ENCODE data around the gene MAPK8.

Gene MAPK8

DNA sequence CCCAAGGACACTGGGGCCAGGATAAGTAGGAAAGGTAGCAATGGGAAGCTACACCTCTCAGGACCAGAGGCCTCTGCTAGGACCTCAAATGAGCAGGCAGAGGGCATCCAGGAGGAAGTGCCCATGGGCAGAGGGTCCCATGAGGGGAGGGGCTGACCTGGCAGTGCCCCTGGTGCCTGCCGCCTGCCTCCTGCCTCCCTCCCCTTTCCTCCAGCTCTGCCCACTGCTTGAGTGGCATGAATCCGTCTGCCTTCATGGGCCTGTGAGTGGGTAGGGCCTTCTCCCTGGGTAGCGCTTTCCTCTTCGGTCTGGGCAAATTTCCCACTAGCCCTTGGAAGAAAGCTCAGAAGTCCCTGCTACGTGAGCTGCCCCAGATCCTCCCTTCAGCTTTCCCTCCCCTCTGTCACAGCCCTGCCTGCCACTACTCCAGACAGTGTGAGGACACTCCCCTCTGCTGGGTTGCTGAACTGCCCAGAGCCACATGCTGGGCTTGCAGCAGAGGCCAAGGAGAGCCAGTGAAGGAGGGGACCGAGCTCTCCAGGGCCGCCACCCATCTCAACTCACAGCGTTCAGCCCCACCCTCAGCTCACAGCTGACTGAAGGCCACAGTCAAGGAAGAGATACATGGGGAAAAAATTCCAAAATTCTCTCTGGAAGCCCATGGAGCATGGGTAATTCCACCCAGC lies 157.0 kb downstream of the MAPK8 start:
- DNase-seq (ENCODE audit: low read depth in 2 of 2) = no peak

DNA sequence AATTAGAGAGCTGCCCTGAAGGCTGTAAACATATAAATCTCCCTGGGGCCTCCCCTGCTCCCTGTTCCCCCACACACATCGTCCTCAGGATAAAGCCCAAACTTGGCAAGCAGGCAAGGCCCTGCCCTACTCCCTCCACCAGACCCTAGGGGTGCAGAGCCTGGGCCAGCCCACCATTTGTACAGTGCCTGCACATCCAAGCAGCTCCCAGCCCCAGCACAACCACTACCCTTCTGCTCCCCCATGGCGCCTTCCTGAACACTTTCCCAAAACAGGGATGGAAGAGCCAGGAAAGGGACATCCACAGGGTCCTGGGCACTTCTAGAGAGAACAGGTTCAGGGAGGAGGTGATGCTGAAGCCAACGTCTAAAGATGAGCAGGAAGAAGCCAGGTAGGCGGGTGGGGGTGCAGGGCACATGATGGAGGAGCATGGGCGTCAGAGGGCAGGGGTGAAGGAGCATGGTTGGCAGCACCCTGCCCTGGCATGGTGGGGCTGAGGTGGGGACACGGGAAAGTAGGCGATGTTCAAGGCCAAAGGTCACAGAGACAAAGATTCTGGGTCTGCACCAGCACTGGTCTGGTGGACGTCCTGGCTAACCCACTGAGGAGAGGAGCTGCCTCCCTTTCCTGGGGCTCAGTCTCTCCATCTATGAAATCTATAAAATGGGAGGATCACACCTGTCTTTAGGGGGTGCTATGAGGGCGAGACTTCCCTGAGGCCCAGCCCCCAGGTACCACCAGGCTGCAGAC lies 157.8 kb downstream of the MAPK8 start:
- no peak for DNase-seq (ENCODE audit: low read depth in 2 of 2)

DNA sequence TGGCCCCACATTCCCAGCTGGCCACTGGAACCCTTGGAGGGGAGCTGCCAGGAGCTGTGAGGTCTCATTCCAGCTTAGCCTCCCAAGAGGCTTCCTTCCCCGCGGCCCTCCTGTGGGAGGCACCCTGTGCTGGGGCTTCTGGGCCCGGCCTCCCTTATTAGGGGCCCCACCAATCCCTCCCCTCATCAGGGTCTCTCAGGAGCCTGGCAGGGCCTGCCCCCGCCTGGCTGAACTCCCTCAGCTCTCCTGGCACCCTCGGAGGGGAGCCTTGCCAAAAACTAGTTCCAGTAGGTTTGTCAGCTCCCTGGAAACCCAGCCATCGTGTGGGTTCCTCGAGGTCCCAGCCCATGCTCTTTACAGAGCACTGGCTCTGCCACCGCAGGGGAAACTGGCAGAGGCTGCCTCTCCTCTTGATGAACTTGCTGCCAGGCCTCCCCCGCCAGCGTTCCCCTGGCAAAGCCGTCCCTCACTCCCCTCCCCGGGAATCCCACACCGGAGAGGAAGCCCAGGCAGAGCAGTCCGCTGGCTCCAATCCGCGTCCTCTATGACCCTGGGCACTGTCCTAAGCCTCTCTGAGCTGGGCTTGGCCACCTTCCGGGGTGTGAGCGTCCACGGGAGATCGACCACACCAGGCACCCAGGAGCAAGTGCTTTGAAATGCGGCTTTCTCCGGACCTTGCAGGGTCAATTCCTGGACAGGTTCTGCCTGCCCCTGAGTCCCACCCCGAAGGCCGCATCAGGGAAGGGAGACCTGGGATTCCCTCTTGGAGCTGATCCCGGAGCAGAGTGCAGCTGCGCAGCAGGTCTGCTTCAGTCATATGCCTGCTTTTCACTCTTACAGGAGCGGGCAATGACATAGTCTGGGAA lies 158.6 kb downstream of the MAPK8 start:
- DNase-seq (ENCODE audit: low read depth in 2 of 2) = no peak

DNA sequence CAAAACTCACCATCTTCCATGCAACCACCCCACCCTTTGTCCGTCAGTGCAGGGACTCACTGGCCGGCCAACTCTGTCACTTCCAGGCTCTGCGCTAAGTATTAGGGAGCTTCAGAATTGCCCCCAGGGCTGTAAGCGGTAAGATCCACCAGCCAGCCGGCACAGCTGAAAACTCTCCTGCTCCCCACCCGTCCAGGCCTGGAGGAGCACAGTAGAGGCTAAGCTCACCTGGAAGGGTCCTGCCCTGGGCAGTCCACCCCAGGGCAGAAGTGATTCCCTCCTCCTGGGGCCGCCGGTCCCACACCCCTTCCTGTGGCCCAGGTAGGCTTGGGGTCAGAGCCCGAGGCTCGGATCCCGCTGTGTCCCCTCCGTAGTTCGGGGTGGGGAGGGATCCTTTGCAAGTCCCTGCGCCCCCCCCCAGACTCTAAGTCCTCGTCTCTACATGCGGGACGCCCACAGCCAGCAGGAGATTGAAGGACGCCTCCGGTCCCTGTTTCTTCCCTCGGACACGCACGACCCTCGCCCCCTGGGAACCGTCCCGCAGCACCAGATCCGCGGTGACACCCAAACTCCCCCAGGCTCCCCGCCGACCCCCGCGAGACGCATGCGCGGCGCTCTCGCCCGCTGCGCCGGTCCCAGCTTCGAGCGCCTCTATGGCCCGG lies 159.5 kb downstream of the MAPK8 start:
- no peak for DNase-seq (ENCODE audit: low read depth in 2 of 2)

DNA sequence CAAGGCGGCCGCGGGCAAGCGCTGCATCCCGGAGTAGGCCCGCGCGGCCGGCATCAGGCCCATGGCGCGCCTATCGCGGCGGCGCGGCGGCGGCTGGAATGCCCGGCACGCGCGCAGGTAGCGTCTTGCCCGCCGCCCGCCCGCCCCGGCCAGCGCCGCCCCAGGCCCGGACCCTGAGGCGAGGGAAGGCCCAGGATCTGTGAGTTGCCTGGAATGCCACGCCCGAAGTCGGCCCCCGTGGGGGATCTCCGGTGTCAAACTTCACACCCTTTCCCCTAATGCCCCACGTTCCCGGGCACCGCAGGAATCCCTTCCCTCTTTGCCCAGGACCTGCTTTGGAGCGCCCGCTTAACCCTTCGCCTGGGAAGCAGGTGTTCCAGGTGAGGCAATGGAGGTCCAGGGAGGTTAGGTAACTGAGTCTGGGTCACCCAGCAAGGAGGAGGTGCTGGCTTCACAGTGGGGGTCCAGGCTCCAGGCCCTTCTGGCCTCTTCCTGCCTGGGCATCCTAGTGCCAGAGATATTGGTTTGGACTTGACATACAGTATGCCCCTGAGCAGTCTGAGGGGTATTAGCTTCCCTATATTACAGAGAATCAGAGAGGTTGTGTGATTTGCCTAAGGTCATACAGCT lies 160.2 kb downstream of the MAPK8 start:
- DNase-seq (ENCODE audit: low read depth in 2 of 2) = no peak

DNA sequence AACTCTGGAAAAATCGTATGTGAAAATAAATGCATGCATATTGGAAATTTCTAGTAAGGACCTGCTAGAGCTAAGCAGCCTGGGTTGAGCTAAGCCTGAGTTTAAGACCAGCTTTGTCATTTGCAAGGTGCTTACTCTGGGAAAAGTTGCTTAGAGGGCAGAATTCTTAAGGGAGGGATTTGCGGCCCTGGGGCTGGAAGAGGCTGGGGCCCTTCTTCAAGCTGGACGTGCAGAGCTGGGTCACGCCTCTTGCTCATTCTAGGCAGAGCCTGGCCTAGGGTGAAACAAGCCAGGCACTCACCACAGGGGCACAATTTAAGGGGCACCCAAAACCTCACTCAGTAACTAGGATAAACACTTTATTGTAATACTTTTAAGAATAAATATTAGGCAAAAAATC lies 161.2 kb downstream of the MAPK8 start:
- DNase-seq (ENCODE audit: low read depth in 2 of 2) = no peak

DNA sequence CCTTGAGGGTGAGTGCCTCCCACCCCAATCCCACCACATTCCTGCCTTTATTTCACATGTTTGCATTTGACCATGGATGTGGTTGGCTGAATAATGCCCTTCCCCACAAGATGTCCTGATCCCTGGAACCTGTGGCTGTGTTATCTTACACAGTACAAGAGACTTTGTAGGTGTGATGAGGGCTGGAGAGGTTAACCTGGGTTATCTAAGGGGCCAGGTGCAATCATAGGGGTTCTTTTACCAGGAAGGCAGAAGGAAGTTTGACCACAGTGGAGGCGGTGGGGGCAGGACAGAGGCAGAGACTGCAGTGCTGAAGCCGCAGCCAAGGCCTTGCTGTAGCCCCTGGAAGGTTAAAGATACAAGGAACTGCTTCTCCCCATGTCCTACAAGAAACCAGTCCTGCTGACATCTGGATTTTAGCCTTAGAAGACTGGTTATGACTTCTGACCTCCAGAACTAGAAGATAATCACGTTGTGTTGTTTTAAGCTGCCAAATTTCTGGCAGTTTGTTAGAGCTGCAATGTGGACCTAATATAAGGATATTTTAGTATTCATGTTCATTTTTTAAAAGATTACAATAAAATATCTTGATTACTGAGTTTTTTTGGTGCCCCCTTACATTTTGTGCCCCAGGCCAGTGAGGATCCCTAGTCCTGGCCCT lies 161.8 kb downstream of the MAPK8 start:
- DNase-seq (ENCODE audit: low read depth in 2 of 2) = no peak

DNA sequence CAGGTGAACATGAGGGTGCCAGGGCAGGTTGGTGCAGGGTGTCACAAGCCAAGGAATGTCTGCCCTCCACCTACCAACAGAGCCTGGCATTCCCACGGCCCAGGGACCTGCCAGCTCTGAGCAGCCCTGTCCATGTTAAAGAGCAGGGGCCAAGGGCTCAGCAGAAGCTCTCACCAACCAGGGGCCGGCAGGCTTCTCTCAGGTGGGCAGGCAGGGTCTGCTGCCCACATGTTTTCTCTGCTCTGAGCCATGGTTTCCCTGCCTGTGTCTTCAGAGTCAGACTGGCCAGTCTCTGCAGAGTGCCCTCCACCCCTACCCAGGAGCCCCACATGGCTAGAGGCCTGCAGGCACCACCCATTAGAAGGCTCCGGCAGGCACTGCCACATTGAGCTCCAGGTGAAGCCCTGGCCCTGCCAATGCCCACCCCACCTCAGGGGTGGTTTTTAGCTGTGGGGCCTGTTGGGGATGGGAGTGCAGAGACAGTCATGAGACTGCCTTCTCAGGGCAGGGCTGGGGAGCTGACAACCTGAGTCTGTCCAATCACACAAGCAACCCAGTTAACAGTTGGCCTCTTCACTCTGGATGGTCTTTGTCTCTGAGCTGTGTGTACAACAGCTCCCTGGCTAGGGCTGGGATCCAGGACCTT lies 162.5 kb downstream of the MAPK8 start:
- no peak for DNase-seq (ENCODE audit: low read depth in 2 of 2)

DNA sequence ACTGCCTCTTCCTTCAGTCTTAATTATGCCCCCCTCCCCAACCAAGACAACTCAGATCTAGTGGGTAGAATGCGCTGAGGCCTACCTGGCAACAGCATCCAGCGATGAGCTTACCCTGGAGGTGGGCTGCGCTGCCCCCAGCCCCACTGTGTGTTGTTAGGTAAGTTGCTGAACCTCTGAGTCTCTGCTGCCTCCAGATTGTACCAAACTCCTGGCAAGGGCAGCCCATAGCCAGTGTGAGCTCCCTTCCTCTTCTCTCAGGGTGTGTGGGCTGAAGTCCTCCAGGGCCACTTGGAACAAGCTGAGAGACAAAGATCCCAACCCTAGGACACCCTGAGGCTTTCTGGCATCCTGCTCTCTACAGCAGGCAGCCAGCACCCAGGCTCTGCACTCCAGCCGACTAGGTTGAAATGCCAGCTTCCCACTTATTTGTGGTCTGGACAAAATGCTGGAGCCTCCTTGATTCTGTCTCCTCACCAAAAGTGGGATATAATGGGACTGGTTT lies 163.1 kb downstream of the MAPK8 start:
- DNase-seq (ENCODE audit: low read depth in 2 of 2) = no peak

DNA sequence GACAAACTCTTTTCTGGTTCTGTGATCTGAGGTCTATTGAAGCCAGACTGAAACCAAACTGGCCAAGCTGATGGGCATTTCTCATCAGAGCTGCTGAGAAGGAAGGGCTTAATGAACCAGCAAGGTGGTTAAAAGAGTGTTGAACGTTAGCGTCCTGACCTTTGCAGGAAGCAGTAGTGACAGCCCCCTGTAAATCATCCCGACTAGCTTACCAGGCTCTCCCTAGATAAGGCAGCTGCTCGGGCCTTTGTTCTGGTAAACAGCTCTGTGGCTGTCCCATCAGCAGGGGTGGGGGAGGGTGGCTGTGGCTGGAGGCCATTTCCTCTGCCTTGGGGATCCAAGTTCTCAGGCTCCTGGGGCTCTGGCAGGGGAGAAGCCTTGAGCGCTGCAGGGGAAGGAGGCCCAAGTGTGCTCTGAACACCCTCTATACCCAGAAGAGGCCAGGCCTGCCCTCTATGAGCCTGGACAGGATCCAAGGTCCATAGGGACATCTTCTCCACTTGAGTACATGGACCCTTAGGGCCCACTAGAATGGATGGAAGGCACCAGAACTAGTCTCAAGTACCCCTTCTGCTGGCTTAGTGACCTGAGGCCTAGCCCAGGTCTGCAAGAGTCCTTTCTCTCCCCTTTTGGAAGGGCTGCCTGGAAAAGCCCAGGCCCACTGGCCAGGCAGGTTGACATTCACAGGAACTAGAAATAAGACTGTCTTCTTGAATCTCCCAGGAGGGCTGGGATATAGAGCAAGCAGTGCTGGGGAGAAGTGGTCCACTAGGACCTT lies 163.8 kb downstream of the MAPK8 start:
- DNase-seq (ENCODE audit: low read depth in 2 of 2) = no peak

DNA sequence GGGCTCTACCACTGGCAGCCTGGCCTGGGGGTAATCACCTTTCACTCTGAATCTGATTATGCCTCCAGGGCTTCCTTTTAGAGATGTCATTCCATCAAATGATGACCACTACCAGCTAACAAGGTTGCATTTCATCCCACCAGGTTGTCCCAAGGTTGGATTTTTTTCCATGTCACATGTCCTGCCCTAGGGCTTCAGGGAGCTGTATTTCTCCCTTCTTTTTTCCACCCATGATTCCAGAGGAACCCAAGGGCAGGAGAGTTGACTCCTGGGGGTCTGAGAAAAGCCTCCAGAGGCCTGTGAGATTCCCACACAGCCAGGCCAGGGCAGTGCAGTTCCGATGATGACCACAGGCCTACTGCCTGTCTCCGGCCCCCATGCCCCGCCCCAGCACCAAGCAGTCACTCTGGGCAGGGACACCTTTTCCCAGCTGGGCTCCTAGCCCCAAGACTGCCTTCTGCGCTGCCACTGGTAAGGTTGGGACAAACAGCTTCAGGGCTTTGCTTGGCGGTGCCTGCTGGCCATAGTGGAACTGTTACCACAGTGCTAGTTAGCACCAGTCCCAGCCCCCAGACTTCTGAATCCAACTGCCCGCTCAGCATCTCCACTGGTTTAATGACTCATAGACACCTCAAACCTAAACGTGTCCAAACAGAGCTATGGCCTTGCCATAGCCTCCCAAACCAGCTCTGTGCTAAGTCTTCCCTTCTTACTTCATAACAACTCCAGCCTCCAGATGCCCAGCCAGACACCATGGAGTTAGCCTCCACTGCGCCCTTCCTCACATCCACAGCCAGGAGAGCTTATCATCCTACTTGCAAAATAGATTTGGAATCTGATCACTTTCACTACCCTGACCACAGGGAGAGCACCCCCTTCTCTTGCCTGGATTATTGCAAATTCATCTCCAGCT lies 164.7 kb downstream of the MAPK8 start:
- DNase-seq (ENCODE audit: low read depth in 2 of 2) = no peak

DNA sequence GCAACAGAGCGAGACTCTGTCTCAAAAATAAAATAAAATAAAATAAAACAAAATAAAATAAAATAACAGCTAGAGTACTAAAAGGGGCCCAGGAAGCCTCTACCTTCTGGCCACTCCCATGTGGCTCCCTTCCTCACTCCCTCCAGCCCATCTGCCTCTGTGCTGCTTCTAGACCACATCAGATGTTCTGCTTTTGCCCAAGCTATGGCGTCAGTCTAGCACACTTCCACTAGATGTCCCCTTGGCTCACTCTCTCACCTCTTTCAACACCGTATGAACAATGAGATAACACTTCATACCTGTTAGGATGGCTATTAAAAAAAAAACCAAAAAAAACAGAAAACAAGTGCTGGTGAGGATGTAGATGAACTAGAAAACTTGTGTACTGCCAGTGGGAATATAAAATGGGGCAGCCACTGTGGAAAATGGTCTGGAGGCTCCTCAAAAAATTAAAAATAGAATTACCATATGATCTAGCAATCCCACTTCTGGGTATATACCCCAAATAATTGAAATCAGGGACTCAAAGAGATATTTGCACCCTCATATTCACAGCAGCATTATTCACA lies 166.1 kb downstream of the MAPK8 start:
- no peak for DNase-seq (ENCODE audit: low read depth in 2 of 2)

DNA sequence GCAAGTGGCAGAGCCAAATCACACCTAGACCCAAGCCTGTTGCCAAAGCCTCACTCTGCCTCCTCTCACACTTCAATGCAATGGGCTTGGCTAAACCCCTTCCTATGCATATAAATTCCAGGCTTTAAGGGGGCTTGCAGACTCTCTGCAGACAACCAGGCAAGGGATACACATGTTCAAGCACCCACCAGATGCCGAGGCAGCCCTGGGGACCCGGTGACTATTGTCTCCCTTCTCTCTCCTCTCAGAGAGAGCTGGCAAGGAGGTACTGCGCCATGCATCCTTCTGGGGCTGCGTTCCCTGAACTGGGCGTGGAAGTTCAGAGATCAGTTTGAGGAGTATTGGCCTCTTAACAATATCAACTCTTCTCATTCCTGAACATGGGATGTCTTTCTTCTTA lies 167.2 kb downstream of the MAPK8 start:
- no peak for DNase-seq (ENCODE audit: low read depth in 2 of 2)

DNA sequence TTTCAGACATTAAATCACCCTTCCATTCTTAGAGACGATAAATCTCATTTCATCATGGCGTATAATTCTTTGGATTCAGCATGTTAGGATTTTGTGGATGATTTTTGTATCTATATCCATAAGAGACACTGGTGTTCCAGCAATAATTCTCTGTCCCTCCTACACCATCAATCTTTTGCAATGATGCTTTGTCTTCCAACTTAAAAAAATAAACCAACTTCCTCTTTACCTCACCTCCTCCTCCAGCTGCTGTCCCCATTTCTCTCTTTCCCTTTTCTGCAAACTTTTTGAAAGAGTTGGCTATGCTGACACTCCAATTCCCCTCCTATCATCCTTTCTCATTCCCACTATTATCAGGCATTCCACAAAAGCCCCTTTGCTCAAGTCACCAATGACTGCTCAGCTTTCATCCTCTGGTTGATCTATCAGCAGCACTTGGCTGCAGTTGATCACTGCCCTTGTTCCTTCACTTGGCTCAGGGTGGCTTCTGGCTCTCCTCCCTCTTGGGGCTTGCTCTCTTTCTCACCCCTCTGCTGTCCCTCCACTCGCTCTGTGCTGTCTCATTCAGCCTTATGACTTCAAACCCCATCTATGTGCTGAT lies 168.4 kb downstream of the MAPK8 start:
- no peak for DNase-seq (ENCODE audit: low read depth in 2 of 2)

DNA sequence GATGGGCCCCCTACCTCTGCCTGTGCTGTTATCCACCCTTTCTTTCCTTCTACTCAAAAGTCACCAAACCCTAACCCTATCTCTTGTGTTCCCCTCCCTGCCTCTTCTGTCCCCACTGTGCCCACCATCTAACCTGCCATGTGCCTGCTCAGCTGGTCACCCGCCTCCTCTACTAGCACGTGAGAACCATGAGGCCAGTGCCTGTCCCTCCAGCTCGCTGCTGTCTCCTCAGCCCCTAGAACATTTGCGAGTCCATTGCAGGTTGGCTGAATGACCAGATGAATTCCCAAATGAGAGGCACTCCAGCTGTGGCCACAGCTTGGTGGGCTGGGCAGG lies 169.4 kb downstream of the MAPK8 start:
- no peak for DNase-seq (ENCODE audit: low read depth in 2 of 2)

DNA sequence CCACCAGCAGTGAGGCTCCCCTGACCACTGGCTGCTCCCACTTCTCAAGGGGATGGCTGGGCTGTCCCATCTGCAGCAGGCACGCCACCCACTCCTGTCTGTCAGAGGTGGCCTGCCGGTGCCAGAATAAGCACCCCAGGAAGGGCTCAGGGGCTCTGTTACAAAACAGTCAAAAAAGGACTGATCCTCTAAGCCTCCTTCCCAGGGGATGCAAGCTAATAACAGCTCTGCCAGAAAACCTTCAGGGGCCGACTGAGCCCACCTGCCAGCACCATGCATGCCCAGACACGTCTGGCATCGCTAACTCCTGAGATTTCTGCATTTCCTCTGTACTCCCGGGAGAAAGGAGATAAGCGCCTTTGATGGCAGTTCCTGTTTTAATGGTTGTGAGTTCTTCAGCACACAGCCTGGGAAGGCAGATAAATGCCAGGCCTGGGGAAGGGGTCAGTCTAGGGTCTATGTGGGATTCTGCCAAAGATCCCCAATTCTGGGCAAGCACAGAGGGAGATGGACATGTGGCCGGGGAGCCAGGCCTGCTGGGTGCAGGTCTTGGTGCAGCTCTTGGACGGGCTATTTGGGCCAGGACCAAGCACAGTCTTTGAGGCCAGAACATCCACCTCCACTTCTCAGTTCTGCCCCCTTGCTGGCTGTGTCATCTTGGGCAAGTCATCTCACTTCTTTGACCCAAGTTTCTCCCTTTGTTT lies 170.0 kb downstream of the MAPK8 start:
- DNase-seq (ENCODE audit: low read depth in 2 of 2) = no peak

DNA sequence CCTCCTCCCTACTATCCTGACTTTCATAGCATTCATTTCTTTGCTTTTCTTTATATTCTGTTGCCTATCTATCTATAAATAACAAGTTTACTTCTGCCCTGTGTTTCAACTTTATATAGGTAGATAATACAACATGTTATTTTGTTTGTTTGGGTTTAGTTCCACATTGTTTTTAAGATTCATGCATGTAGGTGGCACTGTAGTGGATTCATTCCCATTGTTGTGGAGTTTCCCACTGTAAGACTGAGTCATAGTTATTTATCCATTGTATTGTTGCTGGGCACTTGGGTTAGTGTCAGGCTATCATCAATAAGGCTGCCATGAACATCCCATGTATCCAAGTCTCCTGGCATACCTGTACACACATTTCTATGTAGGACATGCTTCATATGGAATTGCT lies 170.7 kb downstream of the MAPK8 start:
- DNase-seq (ENCODE audit: low read depth in 2 of 2) = no peak
